Ovary (tissue), 3 donors: Measurements from ENCODE around the gene FAM184B.

ENCODE experiments used
- CTCF ChIP-seq, 3 donors: fragments of 450-650 bp in 2 of 3; fragments of 200-600 bp in 1 of 3; IDR thresholded peaks; one replicate each; pipeline versions ENCODE4 v1.5.1 to v1.8.0; 2016 to 2022; ENCODE audit warnings: antibody characterized with exemption in 3 of 3, mild to moderate bottlenecking in 1 of 3
- EP300 ChIP-seq: sonication (generic); formaldehyde crosslinking; IDR thresholded peaks from one replicate; pipeline ENCODE4 v1.6.1; 2017; ENCODE audit warnings: antibody characterized with exemption
- donor health status: DM: no; HTN: no; CAD: no.

DNA sequence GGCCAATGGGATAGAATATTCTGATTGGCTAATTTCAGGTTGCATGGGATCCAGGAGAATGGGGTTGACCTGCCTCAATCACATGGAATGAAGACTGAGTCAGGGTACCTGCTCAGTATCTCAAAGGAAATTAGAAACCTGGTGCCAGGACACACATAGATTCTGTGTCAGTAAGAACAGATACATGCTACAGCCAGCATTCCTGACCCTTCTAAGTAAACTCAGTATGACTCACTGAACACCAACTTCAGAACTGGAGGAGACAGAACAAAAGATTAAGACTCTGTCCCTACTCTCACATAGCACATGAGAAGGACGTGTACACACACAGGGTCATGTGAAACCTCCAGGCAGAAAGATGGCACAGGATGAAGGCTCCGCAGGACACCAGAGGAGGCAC lies 54.5 kb downstream of the FAM184B start:
- TF ChIP-seq CTCF (IDR thresholded peaks at IDR 0.05) (no peak), EP300 (no peak)
